Stomach smooth muscle (tissue), 2 donors: Measurements from ENCODE around the gene CHCHD10.

Experiments
- H3K27ac ChIP-seq: one replicate; pipeline ENCODE4 v1.7.0; 2013; ENCODE audit warnings: mild to moderate bottlenecking, low read length, inconsistent platforms
- H3K27me3 ChIP-seq, 2 donors: one replicate each; pipeline ENCODE4 v1.7.0; 2013; ENCODE audit warnings: low read length in 2 of 2; ENCODE audit not compliant: insufficient read depth in 2 of 2, control insufficient read depth in 1 of 2
- H3K36me3 ChIP-seq, 2 donors: one replicate each; pipeline ENCODE4 v1.7.0; 2013; ENCODE audit warnings: low read length in 2 of 2; ENCODE audit not compliant: control insufficient read depth in 2 of 2, insufficient read depth in 2 of 2
- H3K4me1 ChIP-seq: one replicate; pipeline ENCODE4 v1.7.0; 2013; ENCODE audit warnings: low read length; ENCODE audit not compliant: control insufficient read depth, insufficient read depth
- H3K4me3 ChIP-seq, 2 donors: one replicate each; pipeline ENCODE4 v1.7.0; 2013; ENCODE audit warnings: low read length in 2 of 2
- H3K9ac ChIP-seq, 2 donors: one replicate each; pipeline ENCODE4 v1.7.0; 2013; ENCODE audit warnings: low read length in 2 of 2, mild to moderate bottlenecking in 1 of 2
- H3K9me3 ChIP-seq, 2 donors: one replicate each; pipeline ENCODE4 v1.7.0; 2013; ENCODE audit warnings: low read length in 2 of 2; ENCODE audit not compliant: control insufficient read depth in 2 of 2
- donor health status: healthy.
- donor health status: Pancreatic carcinoma.

CHCHD10 gene

DNA sequence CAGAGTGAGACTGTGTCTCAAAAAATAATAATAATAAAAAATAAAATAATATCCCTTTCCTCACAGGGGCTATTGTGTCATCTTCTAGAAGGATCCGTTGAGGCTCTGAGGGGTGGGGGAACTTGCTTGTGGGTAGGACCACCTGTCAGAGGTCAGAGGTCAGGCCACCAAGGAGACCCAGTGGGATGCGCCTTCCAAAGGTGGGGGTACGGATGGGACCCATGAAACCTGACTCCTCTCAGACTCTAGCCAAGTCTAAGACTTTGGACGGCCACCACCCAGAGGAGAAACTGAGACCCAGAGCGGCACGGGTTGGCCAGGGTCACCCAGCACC, 4.5 kb upstream of the CHCHD10 start:
- Histone ChIP-seq H3K27ac (no peak overlapping the region), H3K27me3 (no peaks in the 10 kb centered on the region), H3K36me3 (no peaks in the 10 kb centered on the region), H3K4me3 (peak overlapping the region; percentile 65 to 67), H3K9me3 (no peaks in the 10 kb centered on the region), H3K9ac (peak overlapping the region; percentile 64 to 66), H3K4me1 (peaks cover 57% of the 10 kb centered on the region)

DNA sequence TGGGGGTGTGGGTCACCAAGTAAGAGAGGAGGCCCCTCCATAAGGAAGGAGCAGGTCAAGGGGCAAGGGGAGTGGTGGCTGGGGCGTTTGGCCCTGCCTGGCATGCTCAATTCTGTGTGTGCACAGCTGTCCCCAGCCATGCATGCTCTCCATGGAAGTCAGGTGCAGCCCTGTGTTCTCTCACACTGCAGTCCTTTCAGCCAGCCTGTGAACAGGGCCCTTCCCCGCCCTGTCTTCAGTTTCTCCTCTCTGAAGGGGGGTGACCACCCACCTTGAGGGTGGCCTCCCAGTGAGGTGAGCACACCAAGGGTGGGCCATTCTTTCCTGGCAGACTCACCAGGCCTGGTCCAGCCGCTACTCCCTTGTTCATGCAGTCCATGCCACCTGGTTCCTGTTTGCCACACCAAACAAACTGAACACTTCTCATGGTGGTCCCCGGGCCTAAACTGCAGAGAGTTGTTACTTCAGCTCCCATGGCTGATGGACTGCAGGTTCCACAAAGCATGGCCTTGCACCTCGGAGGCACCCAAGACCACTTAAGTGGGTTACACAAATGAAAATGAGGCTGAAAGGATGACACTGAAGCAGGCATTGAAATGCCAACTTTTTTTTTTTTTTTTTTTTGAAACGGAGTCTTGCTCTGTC, 1.7 kb upstream of the CHCHD10 start:
- no peaks in the 10 kb centered on the region for H3K36me3 ChIP-seq
- H3K4me1 ChIP-seq = peaks cover 54% of the 10 kb centered on the region
- peak overlapping the region; percentile 86 for H3K27ac ChIP-seq
- H3K4me3 ChIP-seq = no peak overlapping the region
- peak overlapping the region in 1 of 2 donors; percentile 55 for H3K9ac ChIP-seq
- H3K27me3 ChIP-seq = no peaks in the 10 kb centered on the region
- H3K9me3 ChIP-seq = no peaks in the 10 kb centered on the region

GRCh38 chr22:23767303-23767672, 484 bp downstream of the CHCHD10 start:
- H3K4me3 ChIP-seq = peak overlapping the region; percentile 84 to 90
- peaks cover 52% of the 10 kb centered on the region for H3K4me1 ChIP-seq
- peak overlapping the region; percentile 86 for H3K27ac ChIP-seq
- peak overlapping the region; percentile 86 to 88 for H3K9ac ChIP-seq
- no peaks in the 10 kb centered on the region for H3K9me3 ChIP-seq
- no peaks in the 10 kb centered on the region for H3K27me3 ChIP-seq
- no peaks in the 10 kb centered on the region for H3K36me3 ChIP-seq

GRCh38 chr22:23764899-23765881, 2.6 kb downstream of the CHCHD10 start:
- Histone ChIP-seq H3K9ac (no peak overlapping the region), H3K27me3 (no peaks in the 10 kb centered on the region), H3K36me3 (no peaks in the 10 kb centered on the region), H3K9me3 (no peaks in the 10 kb centered on the region), H3K4me1 (peaks cover 43% of the 10 kb centered on the region), H3K27ac (no peak overlapping the region), H3K4me3 (no peak overlapping the region)

DNA sequence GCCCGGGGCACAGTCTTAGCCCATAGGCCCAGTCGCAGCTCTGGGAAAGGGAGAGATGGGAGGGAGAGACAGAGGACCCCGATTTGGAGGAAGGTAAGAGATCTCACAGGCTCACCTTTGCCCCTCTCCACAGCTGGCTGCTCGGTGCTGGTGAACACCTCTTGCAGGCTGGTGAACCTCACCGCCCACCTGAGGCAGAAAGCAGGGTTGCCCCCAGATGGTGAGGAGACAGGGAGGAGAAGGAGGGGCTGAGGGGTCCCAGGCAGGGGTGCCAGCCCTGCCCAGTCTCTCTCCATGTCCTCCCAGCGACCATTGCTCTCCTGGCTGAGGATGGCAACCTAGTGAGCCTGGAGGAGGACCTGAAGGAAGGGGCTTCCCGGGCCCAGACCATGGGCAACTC, 3.8 kb downstream of the CHCHD10 start:
- Histone ChIP-seq H3K4me1 (peaks cover 37% of the 10 kb centered on the region), H3K27me3 (no peaks in the 10 kb centered on the region), H3K4me3 (peak overlapping the region in 1 of 2 donors; percentile 35), H3K36me3 (no peaks in the 10 kb centered on the region), H3K9me3 (no peaks in the 10 kb centered on the region), H3K9ac (no peak overlapping the region), H3K27ac (no peak overlapping the region)

- Histone ChIP-seq H3K4me1 (peaks cover 36% of the 10 kb centered on the region), H3K4me3 (peak overlapping the region in 1 of 2 donors; percentile 35), H3K27ac (no peak overlapping the region)
Measured at GRCh38 chr22:23763579-23763945, 4.2 kb downstream of the CHCHD10 start.

DNA sequence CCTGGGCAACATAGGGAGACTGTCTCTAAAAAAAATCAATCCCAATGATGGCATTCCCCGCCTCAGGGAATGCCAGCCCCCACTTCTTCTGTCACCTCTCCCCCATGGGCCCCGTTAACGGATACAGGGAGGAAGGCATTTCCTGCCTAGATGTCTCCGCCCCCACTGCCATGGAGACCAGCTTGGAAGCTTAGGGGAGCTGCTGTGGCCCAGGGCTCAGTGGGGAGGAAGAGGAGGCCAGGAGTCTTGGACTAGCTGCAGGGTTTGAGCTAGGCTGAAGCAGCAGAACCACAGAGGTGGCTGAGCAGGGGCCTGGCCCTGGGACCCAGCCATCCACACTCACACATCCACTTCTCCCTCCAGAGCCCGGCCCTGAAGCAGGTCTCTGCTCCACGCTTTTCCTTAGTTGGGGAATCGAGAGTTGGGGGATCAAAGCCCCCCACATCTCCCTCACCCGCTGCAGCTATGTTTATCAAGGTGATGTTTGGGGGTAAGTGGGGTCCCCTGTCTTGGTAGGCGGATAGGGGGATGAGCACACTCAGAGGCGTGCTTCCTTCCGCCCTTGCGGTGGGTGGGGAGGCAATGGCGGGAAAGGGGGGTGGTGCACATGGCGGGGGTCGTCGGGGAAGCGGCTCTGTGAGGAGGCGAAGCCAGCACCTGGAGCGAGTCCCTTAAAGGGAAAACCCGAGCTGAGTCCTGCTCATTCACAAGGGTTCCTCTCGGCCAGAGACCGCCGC, 4.8 kb downstream of the CHCHD10 start, which contains the start of gene C22orf15:
Gene C22orf15, plus strand, starts transcription at position 149 of the 737 bp plus-strand sequence. Its CDS starts 317 bp downstream, at position 466.
- Histone ChIP-seq H3K9me3 (no peaks in the 10 kb centered on the region), H3K27ac (no peak within 1 kb of the TSS), H3K27me3 (no peaks in the 10 kb centered on the region), H3K36me3 (no peaks in the 10 kb centered on the region), H3K4me1 (peaks cover 30% of the 10 kb centered on the region), H3K9ac (peak within 1 kb of the TSS in 1 of 2 donors; percentile 13), H3K4me3 (peak within 1 kb of the TSS in 1 of 2 donors; percentile 35)

More at GRCh38 chr22:23763579-23763945, 4.2 kb downstream of the CHCHD10 start:
- H3K9ac ChIP-seq = no peak overlapping the region
- H3K36me3 ChIP-seq = no peaks in the 10 kb centered on the region
- no peaks in the 10 kb centered on the region for H3K9me3 ChIP-seq
- H3K27me3 ChIP-seq = no peaks in the 10 kb centered on the region

DNA sequence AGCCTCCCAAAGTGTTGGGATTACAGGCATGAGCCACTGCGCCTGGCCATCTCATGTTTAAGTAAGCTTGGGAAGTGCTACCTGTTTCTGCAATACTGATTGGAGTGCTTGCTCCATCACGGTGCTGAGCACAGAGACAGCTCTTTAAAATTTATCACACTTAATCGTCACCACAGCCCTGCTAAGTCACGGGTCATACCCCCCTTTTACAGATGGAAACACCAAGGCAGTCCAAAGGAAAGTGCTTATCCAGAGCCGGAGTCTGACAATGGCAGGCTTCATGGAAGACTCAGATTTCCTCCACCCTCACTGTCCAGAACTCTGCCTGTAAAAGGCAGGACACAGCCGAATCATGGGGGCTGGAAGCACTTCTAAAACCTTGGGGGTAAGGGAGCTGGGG, 7.7 kb downstream of the CHCHD10 start:
- Histone ChIP-seq H3K27ac (no peak overlapping the region), H3K9ac (no peak overlapping the region)

DNA sequence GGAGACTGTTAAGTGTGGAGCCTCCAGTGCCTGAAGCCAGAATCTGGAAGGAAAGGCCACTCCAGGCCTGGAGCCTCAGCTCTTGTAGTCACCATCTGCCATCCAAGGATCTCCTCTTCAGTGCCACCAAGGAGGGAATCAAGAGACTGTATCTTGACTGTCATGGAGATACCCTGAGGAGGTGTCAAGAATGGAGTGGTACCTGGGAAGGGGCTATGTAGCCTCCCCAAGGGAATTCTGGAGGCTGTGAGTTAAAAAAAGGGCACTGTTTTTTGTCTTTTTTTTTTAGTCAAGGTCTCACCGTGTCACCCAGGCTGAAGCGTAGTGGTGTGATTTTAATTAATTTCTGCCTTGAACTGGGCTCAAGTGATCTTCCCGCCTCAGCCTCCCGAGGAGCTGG, 8.2 kb downstream of the CHCHD10 start:
- Histone ChIP-seq H3K9ac (no peak overlapping the region), H3K36me3 (no peaks in the 10 kb centered on the region), H3K27ac (no peak overlapping the region), H3K9me3 (no peaks in the 10 kb centered on the region), H3K4me3 (no peak overlapping the region), H3K4me1 (peaks cover 17% of the 10 kb centered on the region), H3K27me3 (no peaks in the 10 kb centered on the region)

More for the DNA sequence above, 7.7 kb downstream of the CHCHD10 start:
- no peaks in the 10 kb centered on the region for H3K27me3 ChIP-seq
- H3K9me3 ChIP-seq = no peaks in the 10 kb centered on the region
- no peaks in the 10 kb centered on the region for H3K36me3 ChIP-seq
- H3K4me3 ChIP-seq = no peak overlapping the region
- H3K4me1 ChIP-seq = peaks cover 20% of the 10 kb centered on the region

DNA sequence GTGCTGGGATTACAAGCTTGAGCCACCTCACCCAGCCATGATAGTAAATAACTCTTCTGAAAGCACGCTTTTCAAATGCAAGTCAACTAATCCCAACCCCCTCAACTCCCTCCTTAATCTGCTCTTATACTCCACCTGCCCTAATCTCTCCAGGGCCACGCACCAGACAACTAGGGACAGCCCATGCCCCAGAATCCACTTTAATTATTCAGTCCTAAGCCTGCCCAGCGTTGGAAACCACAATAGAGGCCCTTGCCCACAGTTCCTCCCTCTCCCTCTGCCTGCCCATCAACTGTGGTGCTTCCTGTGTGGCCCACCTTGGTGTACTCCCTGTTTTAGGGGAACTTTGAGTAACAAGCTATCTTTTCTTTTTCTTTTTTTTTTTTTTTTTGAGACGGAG, 10.9 kb downstream of the CHCHD10 start:
- H3K27ac ChIP-seq = no peak overlapping the region
- no peaks in the 10 kb centered on the region for H3K9me3 ChIP-seq
- no peak overlapping the region for H3K4me3 ChIP-seq
- no peaks in the 10 kb centered on the region for H3K36me3 ChIP-seq
- H3K9ac ChIP-seq = no peak overlapping the region
- no peaks in the 10 kb centered on the region for H3K4me1 ChIP-seq
- H3K27me3 ChIP-seq = no peaks in the 10 kb centered on the region
